Measurements from ENCODE around the gene SIL1.
"Not testable (repeated sequence)": the region's sequence is repeated elsewhere in the genome, so short reads cannot be mapped to it uniquely, and the experiment has no call there.

Gene SIL1

GRCh38 chr5:139064613-139065012 lies 133.6 kb downstream of the SIL1 start:
- TF ChIP-seq CTCF (IDR thresholded peaks at IDR 0.05; ENCODE audit: low read depth, low read length, missing control alignments), result no peak
- DNase-seq (ENCODE audit: low read depth), result no peak
- in situ Hi-C loops (cut with HindIII; ENCODE audit: low sequenced_read_pairs), result no loop called here
- no peak overlapping the region for H3K4me3 ChIP-seq (ENCODE audit: low read depth, low read length)

- in situ Hi-C loops (cut with HindIII; ENCODE audit: low sequenced_read_pairs), result no loop called here
- no peak for DNase-seq (ENCODE audit: low read depth)
- H3K4me3 ChIP-seq (ENCODE audit: low read depth, low read length), result no peak overlapping the region
- no peak for TF ChIP-seq CTCF (IDR thresholded peaks at IDR 0.05; ENCODE audit: low read depth, low read length, missing control alignments)
Measured at GRCh38 chr5:139063664-139064054, 134.5 kb downstream of the SIL1 start.

- DNase-seq (ENCODE audit: low read depth), result no peak
- no peak overlapping the region for H3K4me3 ChIP-seq (ENCODE audit: low read depth, low read length)
- peak; percentile 5 for TF ChIP-seq CTCF (IDR thresholded peaks at IDR 0.05; ENCODE audit: low read depth, low read length, missing control alignments)
- in situ Hi-C loops (cut with HindIII; ENCODE audit: low sequenced_read_pairs), result no loop called here
Measured at GRCh38 chr5:139062910-139063663, 135.1 kb downstream of the SIL1 start.

GRCh38 chr5:139061856-139062255 lies 136.3 kb downstream of the SIL1 start:
- no peak for DNase-seq (ENCODE audit: low read depth)
- no peak overlapping the region for H3K4me3 ChIP-seq (ENCODE audit: low read depth, low read length)
- in situ Hi-C loops (cut with HindIII; ENCODE audit: low sequenced_read_pairs), result no loop called here
- no peak for TF ChIP-seq CTCF (IDR thresholded peaks at IDR 0.05; ENCODE audit: low read depth, low read length, missing control alignments)

- DNase-seq (ENCODE audit: low read depth), result peak; percentile 59
- in situ Hi-C loops (cut with HindIII; ENCODE audit: low sequenced_read_pairs), result no loop called here
Measured at GRCh38 chr5:139061274-139061673, 136.9 kb downstream of the SIL1 start.

GRCh38 chr5:139058121-139058520 lies 140.0 kb downstream of the SIL1 start:
- in situ Hi-C loops (cut with HindIII; ENCODE audit: low sequenced_read_pairs), result no loop called here
- no peak for TF ChIP-seq CTCF (IDR thresholded peaks at IDR 0.05; ENCODE audit: low read depth, low read length, missing control alignments)
- DNase-seq (ENCODE audit: low read depth), result peak; percentile 67
- H3K4me3 ChIP-seq (ENCODE audit: low read depth, low read length), result no peak overlapping the region

More at GRCh38 chr5:139061274-139061673, 136.9 kb downstream of the SIL1 start:
- H3K4me3 ChIP-seq (ENCODE audit: low read depth, low read length), result no peak overlapping the region
- no peak for TF ChIP-seq CTCF (IDR thresholded peaks at IDR 0.05; ENCODE audit: low read depth, low read length, missing control alignments)

- H3K4me3 ChIP-seq (ENCODE audit: low read depth, low read length); in situ Hi-C loops (cut with HindIII; ENCODE audit: low sequenced_read_pairs); DNase-seq (ENCODE audit: low read depth): not testable (repeated sequence)
Measured at GRCh38 chr5:139057045-139057939, 140.9 kb downstream of the SIL1 start.

All from astrocyte of the cerebellum (primary cell).